LNCAP (cell line): ENCODE results near the gene MEGF10.

ENCODE experiments used
- CTCF ChIP-seq: fragments of 450-650 bp; IDR thresholded peaks from 2 replicates; pipeline ENCODE4 v1.5.1; 2017; ENCODE audit warnings: mild to moderate bottlenecking

The MEGF10 gene

DNA sequence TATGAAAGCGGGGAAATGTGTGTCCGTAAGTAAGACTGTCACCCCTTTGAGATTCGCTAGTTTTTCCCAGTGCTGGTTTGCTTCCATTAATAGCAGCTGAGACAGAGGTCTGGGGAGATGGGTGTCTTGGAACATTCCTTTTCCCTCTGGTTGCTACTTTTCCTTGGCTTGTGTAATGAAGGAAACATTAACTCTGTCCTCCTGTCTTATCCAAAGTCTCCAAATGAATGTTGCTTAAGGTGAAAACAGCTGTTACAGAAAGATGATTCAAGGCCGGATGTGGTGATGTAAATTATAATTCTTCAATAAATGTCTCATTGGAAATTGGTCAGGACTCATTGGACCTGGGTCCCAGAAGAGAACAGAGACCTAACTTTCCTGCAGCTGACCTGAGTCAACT is 50.0 kb downstream of the MEGF10 start:
- TF ChIP-seq CTCF = no peak

- no peak for TF ChIP-seq CTCF
Observed at GRCh38 chr5:127342364-127342763, 51.8 kb downstream of the MEGF10 start.

GRCh38 chr5:127343313-127343712 is 52.7 kb downstream of the MEGF10 start:
- TF ChIP-seq CTCF = no peak

- no peak for TF ChIP-seq CTCF
Observed at GRCh38 chr5:127343866-127344265, 53.3 kb downstream of the MEGF10 start.

- no peak for TF ChIP-seq CTCF
Observed at GRCh38 chr5:127344931-127345330, 54.3 kb downstream of the MEGF10 start.

GRCh38 chr5:127351418-127351817 is 60.8 kb downstream of the MEGF10 start:
- no peak for TF ChIP-seq CTCF

- no peak for TF ChIP-seq CTCF
Observed at GRCh38 chr5:127352068-127352467, 61.5 kb downstream of the MEGF10 start.

GRCh38 chr5:127353327-127353726 is 62.7 kb downstream of the MEGF10 start:
- no peak for TF ChIP-seq CTCF
